ENCODE data around the gene ZBTB20.

DNA sequence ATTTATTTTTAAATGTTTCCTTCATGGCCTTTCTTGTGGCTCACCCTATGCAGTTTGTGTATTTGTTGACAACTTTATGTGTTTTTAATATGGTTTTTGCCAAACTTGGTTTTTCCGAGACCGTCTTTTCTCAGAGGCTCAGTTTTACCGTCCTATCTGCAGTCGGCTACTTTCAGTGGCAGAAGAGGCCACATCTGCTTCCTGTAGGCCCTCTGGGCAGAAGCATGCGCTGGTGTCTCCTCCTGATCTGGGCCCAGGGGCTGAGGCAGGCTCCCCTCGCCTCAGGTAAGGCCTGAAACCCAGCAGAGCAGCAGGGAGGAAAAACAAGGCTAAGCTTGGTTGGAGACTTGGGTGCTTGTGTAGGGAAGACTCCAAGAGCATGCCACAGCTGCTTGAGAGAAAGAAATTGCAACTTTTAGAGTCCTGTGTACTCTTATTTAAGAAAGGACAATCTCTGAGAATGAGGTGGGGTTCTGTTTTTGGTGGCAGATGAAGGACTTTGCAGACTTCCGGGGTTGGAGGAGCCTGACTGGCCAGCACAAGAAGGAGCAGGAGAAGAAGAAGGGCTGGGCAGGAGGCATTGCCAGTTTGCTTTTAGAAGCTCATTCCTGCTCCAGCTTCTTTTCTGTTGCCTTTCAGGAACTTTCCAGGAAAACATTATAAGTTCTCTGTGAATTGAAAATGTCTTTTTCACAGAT lies 853.1 kb downstream of the ZBTB20 start, which contains the start of gene TIGIT:
- TF ChIP-seq, protein P1, sequence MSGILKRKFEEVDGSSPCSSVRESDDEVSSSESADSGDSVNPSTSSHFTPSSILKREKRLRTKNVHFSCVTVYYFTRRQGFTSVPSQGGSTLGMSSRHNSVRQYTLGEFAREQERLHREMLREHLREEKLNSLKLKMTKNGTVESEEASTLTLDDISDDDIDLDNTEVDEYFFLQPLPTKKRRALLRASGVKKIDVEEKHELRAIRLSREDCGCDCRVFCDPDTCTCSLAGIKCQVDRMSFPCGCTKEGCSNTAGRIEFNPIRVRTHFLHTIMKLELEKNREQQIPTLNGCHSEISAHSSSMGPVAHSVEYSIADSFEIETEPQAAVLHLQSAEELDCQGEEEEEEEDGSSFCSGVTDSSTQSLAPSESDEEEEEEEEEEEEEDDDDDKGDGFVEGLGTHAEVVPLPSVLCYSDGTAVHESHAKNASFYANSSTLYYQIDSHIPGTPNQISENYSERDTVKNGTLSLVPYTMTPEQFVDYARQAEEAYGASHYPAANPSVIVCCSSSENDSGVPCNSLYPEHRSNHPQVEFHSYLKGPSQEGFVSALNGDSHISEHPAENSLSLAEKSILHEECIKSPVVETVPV (CRISPR knock-in tag; IDR thresholded peaks at IDR 0.05) = no peak
- TF ChIP-seq, protein P2, sequence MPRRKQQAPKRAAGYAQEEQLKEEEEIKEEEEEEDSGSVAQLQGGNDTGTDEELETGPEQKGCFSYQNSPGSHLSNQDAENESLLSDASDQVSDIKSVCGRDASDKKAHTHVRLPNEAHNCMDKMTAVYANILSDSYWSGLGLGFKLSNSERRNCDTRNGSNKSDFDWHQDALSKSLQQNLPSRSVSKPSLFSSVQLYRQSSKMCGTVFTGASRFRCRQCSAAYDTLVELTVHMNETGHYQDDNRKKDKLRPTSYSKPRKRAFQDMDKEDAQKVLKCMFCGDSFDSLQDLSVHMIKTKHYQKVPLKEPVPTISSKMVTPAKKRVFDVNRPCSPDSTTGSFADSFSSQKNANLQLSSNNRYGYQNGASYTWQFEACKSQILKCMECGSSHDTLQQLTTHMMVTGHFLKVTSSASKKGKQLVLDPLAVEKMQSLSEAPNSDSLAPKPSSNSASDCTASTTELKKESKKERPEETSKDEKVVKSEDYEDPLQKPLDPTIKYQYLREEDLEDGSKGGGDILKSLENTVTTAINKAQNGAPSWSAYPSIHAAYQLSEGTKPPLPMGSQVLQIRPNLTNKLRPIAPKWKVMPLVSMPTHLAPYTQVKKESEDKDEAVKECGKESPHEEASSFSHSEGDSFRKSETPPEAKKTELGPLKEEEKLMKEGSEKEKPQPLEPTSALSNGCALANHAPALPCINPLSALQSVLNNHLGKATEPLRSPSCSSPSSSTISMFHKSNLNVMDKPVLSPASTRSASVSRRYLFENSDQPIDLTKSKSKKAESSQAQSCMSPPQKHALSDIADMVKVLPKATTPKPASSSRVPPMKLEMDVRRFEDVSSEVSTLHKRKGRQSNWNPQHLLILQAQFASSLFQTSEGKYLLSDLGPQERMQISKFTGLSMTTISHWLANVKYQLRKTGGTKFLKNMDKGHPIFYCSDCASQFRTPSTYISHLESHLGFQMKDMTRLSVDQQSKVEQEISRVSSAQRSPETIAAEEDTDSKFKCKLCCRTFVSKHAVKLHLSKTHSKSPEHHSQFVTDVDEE (CRISPR knock-in tag; IDR thresholded peaks at IDR 0.05) = no peak
- TF ChIP-seq, protein P3, sequence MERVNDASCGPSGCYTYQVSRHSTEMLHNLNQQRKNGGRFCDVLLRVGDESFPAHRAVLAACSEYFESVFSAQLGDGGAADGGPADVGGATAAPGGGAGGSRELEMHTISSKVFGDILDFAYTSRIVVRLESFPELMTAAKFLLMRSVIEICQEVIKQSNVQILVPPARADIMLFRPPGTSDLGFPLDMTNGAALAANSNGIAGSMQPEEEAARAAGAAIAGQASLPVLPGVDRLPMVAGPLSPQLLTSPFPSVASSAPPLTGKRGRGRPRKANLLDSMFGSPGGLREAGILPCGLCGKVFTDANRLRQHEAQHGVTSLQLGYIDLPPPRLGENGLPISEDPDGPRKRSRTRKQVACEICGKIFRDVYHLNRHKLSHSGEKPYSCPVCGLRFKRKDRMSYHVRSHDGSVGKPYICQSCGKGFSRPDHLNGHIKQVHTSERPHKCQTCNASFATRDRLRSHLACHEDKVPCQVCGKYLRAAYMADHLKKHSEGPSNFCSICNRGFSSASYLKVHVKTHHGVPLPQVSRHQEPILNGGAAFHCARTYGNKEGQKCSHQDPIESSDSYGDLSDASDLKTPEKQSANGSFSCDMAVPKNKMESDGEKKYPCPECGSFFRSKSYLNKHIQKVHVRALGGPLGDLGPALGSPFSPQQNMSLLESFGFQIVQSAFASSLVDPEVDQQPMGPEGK (CRISPR knock-in tag; IDR thresholded peaks at IDR 0.05; ENCODE audit: borderline replicate concordance) = no peak
- TF ChIP-seq, protein P4, sequence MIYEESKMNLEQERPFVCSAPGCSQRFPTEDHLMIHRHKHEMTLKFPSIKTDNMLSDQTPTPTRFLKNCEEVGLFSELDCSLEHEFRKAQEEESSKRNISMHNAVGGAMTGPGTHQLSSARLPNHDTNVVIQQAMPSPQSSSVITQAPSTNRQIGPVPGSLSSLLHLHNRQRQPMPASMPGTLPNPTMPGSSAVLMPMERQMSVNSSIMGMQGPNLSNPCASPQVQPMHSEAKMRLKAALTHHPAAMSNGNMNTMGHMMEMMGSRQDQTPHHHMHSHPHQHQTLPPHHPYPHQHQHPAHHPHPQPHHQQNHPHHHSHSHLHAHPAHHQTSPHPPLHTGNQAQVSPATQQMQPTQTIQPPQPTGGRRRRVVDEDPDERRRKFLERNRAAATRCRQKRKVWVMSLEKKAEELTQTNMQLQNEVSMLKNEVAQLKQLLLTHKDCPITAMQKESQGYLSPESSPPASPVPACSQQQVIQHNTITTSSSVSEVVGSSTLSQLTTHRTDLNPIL (CRISPR knock-in tag; IDR thresholded peaks at IDR 0.05; ENCODE audit: low read depth) = no peak
- TF ChIP-seq ZC3H10 (CRISPR knock-in tag; IDR thresholded peaks at IDR 0.05) = no peak
- TF ChIP-seq ZFP30 (CRISPR knock-in tag; IDR thresholded peaks at IDR 0.05) = no peak
- no peak for TF ChIP-seq PPARA (CRISPR knock-in tag; IDR thresholded peaks at IDR 0.05; ENCODE audit: borderline replicate concordance)
- no peak for TF ChIP-seq ZFP3 (CRISPR knock-in tag; IDR thresholded peaks at IDR 0.05)
- no peak for TF ChIP-seq TCF4 (CRISPR knock-in tag; IDR thresholded peaks at IDR 0.05; ENCODE audit: borderline replicate concordance)
- no peak for TF ChIP-seq ARNTL (CRISPR knock-in tag; IDR thresholded peaks at IDR 0.05; ENCODE audit: borderline replicate concordance, low read depth)
- TF ChIP-seq ISL1 (CRISPR knock-in tag; IDR thresholded peaks at IDR 0.05) = no peak
- TF ChIP-seq ZNF70 (CRISPR knock-in tag; IDR thresholded peaks at IDR 0.05) = no peak
- TF ChIP-seq TOX (CRISPR knock-in tag; IDR thresholded peaks at IDR 0.05; ENCODE audit: borderline replicate concordance) = no peak
- no peak for TF ChIP-seq RARB (CRISPR knock-in tag; IDR thresholded peaks at IDR 0.05)

All from SK-N-SH treated with all-trans-retinoic acid at 6 μM for 48 hours (cell line).